Activated CD4-positive, alpha-beta memory T cell treated with anti-CD3 and anti-CD28 coated beads for 36 hours (primary cell): Measurements from ENCODE around the gene CLN3. TPM values are rescaled to one million over a fixed set of nuclear protein-coding genes. Genes with fewer than 3 reads are reported as not detected.
"Not testable (repeated sequence)": the region's sequence is repeated elsewhere in the genome, so short reads cannot be mapped to it uniquely, and the experiment has no call there.

Source experiments
- CTCF ChIA-PET: fragments of 350-600 bp; sonication (Branson Sonifier 250); formaldehyde crosslinking; loops from one replicate; lab custom pipeline; 2021; ENCODE audit warnings: antibody characterized with exemption, inconsistent platforms; lab: Charles Lee
- POLR2A ChIA-PET: fragments of 350-600 bp; sonication (Branson Sonifier 250); formaldehyde crosslinking; loops from one replicate; lab custom pipeline; 2021; ENCODE audit warnings: antibody characterized with exemption; lab: Charles Lee
- DNase-seq: peaks from one replicate; pipeline ENCODE4 v3.0.0-alpha.2; 2020
- H3K27ac Mint-ChIP-seq: one replicate; pipeline ENCODE4 v1.8.0; 2021; ENCODE audit warnings: mixed read lengths
- H3K27me3 Mint-ChIP-seq: one replicate; pipeline ENCODE4 v1.8.0; 2021; ENCODE audit warnings: mixed read lengths
- H3K36me3 Mint-ChIP-seq: one replicate; pipeline ENCODE4 v1.8.0; 2021; ENCODE audit warnings: mixed read lengths
- H3K4me1 Mint-ChIP-seq: one replicate; pipeline ENCODE4 v1.8.0; 2021; ENCODE audit warnings: low read depth, mixed read lengths
- H3K4me3 Mint-ChIP-seq: one replicate; pipeline ENCODE4 v1.8.0; 2021; ENCODE audit warnings: mild to moderate bottlenecking, mixed read lengths
- H3K9me3 Mint-ChIP-seq: one replicate; pipeline ENCODE4 v1.8.0; 2021; ENCODE audit warnings: mixed read lengths
- intact Hi-C: fragments of 100-400 bp; cut with micrococcal nuclease; formaldehyde crosslinking; loops from one replicate; pipeline ENCODE4 v1.15.1; 2023
- total RNA-seq, 2 experiments: library from RNA; stranded (reverse); gene quantifications; one replicate each; pipeline ENCODE4 v1.2.3, GENCODE V29; 2021

The CLN3 gene
- total RNA-seq, 2 experiments from 2014 or later: 17.0 to 17.4 TPM

DNA sequence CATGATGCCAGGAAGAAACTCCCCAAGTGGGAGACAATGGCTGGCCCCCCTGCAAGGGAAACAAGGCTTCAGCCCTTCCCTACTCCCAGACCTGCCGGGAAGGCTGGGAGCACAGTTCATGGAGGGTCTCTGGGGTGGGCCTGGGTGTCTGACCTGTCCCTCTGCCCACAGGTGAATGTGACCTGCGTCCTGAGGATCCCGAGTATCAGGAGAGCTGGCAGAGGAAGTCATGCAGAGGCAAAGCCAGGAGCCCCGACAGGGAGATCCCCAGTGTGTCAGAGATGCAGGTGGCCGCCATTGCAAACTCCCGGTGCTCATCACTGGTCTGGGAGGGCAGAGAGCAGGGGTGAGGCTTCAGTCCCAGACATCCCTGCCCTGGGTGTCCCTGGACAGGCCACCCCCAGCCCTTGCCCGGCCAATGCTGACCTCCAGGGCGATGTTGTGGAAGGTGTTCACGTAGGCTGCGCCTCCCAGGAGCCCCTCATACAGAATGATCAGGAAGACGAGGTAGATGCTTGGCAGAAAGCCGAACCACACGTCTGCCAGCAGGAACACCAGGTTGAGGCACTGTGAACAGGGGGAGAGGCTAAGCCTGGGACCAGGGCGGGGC is 14.5 kb downstream of the CLN3 start:
- H3K4me3 Mint-ChIP-seq: no peak overlapping the region
- H3K4me1 Mint-ChIP-seq: peaks cover 7% of the 10 kb centered on the region
- peaks cover 22% of the 10 kb centered on the region for H3K36me3 Mint-ChIP-seq
- intact Hi-C loops: no loop called here
- ChIA-PET POLR2A (no interaction called here), CTCF (no interaction called here)
- DNase-seq: no peak
- H3K27me3 Mint-ChIP-seq: no peaks in the 10 kb centered on the region
- H3K27ac Mint-ChIP-seq: no peak overlapping the region
- no peaks in the 10 kb centered on the region for H3K9me3 Mint-ChIP-seq

DNA sequence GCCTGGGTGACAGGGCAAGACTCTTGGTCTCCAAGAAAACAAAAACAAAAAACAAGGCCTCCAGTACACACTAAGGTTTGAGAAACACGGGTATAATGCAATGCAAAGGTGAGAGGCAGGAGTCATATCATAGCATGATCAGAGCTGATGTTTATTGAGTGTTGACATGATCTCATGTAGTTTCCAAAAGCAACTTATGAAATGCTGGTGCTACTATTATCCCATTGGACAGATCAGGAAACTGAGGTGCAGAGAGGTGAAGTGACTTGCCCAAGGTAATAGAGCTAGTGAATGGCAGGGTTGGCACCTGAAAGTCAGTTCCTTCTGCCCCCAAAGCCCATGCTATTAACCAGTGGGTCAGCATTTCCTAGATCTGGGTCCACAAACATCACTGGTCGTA is 16.7 kb downstream of the CLN3 start:
- H3K36me3 Mint-ChIP-seq: peaks cover 24% of the 10 kb centered on the region
- intact Hi-C loops: no loop called here
- CTCF ChIA-PET: no interaction called here

DNA sequence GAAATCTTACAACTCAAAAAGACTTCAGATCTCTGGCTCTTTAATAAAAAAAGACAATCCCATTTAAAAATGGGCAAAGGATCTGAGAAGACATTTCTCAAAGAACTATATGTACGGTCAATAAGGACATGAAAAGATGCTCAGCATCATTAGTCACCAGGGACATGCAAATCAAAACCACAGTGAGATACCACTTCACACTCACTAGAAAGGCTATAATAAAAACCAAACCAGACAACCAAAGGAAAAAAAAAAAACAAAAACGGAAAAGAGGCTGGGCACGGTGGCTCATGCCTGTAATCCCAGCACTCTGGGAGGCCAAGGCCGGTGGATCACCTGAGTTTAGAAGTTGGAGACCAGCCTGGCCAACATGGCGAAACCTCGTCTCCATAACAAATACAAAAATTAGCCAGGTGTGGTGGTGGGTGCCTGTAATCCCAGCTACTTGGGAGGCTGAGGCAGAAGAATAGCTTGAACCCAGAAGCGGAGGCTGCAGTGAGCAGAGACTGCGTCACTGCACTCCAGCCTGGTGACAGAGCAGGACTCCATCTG is 18.1 kb downstream of the CLN3 start:
- no peaks in the 10 kb centered on the region for H3K9me3 Mint-ChIP-seq
- H3K4me1 Mint-ChIP-seq: peaks cover 7% of the 10 kb centered on the region
- no peaks in the 10 kb centered on the region for H3K27me3 Mint-ChIP-seq
- peak; percentile 16 for DNase-seq
- H3K4me3 Mint-ChIP-seq: no peak overlapping the region
- POLR2A ChIA-PET: no interaction called here
- peak overlapping the region; percentile 61 for H3K27ac Mint-ChIP-seq
- intact Hi-C loops: no loop called here
- peaks cover 22% of the 10 kb centered on the region for H3K36me3 Mint-ChIP-seq
- CTCF ChIA-PET: no interaction called here

More for the DNA sequence above, 16.7 kb downstream of the CLN3 start:
- DNase-seq: no peak
- no peak overlapping the region for H3K4me3 Mint-ChIP-seq
- peaks cover 7% of the 10 kb centered on the region for H3K4me1 Mint-ChIP-seq
- no peaks in the 10 kb centered on the region for H3K9me3 Mint-ChIP-seq
- H3K27ac Mint-ChIP-seq: no peak overlapping the region
- POLR2A ChIA-PET: no interaction called here
- no peaks in the 10 kb centered on the region for H3K27me3 Mint-ChIP-seq

DNA sequence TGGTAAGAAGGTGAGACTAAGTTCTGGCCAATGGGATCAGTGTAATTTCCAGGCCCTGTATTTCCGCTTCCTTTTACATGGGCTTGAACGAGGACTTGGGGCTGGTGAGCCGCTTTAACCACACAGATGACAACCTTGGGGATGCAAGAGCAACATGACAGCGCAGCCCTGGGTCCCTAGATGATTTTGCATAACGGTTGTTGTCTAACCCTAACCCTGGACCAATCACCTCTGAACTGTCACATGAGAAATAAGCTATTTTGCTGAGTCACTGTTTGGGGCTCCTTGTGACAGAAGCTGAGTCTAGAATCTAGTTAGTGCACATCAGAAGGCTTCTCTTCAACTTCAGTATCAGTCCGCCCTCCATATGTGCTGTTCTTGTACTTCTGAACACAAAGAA is 44.8 kb downstream of the CLN3 start:
- H3K4me3 Mint-ChIP-seq, H3K27me3 Mint-ChIP-seq, CTCF ChIA-PET, DNase-seq, POLR2A ChIA-PET, H3K27ac Mint-ChIP-seq, intact Hi-C loops, H3K36me3 Mint-ChIP-seq, H3K9me3 Mint-ChIP-seq, H3K4me1 Mint-ChIP-seq: not testable (repeated sequence)

DNA sequence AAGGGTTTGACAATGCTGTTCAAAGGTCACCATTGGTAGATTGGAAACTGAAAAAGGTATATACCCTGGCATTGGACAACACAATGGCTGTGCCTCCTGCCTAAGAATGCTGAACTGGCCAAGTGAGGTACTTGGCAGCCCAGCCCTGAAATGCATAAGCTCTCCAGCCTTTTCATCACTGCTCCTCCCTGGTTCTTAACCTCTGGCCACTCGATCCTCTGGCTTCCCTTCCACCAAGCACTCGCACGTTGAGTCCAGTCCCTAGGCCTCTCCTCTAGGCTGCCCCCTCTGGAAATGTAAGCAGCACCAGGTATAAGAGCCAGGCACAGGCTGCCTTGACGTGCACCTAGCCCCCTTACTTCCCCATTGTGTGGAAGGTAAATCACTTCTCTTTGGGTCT is 45.5 kb downstream of the CLN3 start:
- H3K4me1 Mint-ChIP-seq, DNase-seq, intact Hi-C loops, H3K36me3 Mint-ChIP-seq, H3K4me3 Mint-ChIP-seq, H3K27me3 Mint-ChIP-seq, H3K27ac Mint-ChIP-seq, CTCF ChIA-PET, H3K9me3 Mint-ChIP-seq, POLR2A ChIA-PET: not testable (repeated sequence)

DNA sequence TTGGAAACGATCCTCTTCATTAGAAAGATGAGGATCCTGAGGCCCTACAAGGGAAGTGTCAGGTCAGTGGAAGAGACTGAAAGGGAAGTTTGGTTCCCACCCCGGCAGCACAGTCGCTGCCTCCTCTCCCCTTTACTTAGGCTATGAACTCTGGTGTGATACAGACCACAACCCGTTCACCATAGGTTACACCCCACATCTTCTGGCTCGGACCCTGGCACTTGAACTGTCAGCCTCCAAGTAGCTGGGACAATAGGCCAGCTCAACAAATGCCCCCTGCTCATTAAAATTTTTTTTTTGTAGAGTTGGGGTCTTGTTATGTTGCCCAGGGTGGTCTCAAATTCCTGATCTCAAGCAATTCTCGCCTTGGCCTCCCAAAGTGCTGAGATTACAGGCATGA is 47.9 kb downstream of the CLN3 start:
- H3K4me1 Mint-ChIP-seq, H3K27me3 Mint-ChIP-seq, H3K9me3 Mint-ChIP-seq, H3K27ac Mint-ChIP-seq, DNase-seq, intact Hi-C loops, CTCF ChIA-PET, H3K4me3 Mint-ChIP-seq, POLR2A ChIA-PET, H3K36me3 Mint-ChIP-seq: not testable (repeated sequence)

DNA sequence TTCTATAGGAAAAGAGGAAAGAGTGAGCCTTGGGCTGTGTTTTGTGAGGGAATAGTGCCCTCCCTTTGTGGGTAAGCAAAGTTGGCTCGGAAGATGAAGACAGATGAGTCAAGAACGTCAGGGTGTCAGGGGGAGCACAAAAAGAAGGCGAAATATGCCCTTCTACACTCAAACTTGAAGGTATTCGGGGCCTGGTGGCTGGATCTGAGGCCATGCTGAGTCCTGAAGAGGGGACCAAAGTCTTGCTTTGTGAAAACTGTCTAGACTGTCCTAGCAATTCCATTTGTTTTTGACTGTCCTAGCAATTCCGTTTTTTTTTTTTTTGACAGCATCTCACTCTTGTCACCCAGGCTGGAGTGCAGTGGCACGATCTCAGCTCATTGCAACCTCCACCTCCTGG is 53.0 kb downstream of the CLN3 start:
- H3K4me3 Mint-ChIP-seq, POLR2A ChIA-PET, intact Hi-C loops: not testable (repeated sequence)

DNA sequence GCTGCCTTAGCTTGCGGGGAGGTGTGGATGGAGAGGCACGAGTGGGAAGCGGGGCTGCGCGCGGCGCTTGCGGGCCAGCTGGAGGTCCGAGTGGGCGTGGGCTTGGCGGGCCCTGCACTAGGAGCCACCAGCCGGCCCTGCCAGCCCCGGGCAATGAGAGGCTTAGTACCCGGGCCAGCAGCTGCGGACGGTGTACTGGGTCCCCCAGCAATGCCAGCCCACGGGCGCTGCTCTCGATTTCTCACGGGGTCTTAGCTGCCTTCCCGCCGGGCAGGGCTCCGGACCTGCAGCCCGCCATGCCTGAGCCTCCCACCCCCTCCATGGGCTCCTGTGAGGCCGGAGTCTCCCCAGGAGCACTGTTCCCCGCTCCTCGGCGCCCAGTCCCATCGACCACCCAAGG is 56.5 kb downstream of the CLN3 start:
- CTCF ChIA-PET, H3K4me1 Mint-ChIP-seq, POLR2A ChIA-PET, intact Hi-C loops, H3K36me3 Mint-ChIP-seq, H3K9me3 Mint-ChIP-seq, H3K4me3 Mint-ChIP-seq, DNase-seq, H3K27ac Mint-ChIP-seq, H3K27me3 Mint-ChIP-seq: not testable (repeated sequence)

More for the DNA sequence above, 53.0 kb downstream of the CLN3 start:
- H3K27ac Mint-ChIP-seq, H3K36me3 Mint-ChIP-seq, H3K9me3 Mint-ChIP-seq, H3K27me3 Mint-ChIP-seq, CTCF ChIA-PET, H3K4me1 Mint-ChIP-seq, DNase-seq: not testable (repeated sequence)

Other genes with a start within 250 kb of the CLN3 start
- 1 to 10 TPM; 2.9 to 3.8 TPM for gene SBK1, start 199.5 kb downstream of the CLN3 start, total RNA-seq
- 1 to 10 TPM; 1.8 to 2.5 TPM for gene NPIPB6, start 128.6 kb downstream of the CLN3 start, total RNA-seq
- gene EIF3CL, start 88.2 kb downstream of the CLN3 start, total RNA-seq: 10 to 100 TPM; 50.9 to 53.2 TPM
- not detected for gene NPIPB7, start 19.7 kb downstream of the CLN3 start, total RNA-seq
- gene APOBR, start 2.6 kb upstream of the CLN3 start, total RNA-seq: 1 to 10 TPM; 2.9 to 3.1 TPM
- not detected for gene IL27, start 14.8 kb upstream of the CLN3 start, total RNA-seq
- not detected for gene NUPR1, start 46.9 kb upstream of the CLN3 start, total RNA-seq
- gene SGF29, start 61.8 kb upstream of the CLN3 start, total RNA-seq: 10 to 100 TPM; 17.8 to 18.5 TPM
- gene SULT1A2, start 105.0 kb upstream of the CLN3 start, total RNA-seq: under 1 TPM in 1 of 2 experiments, not detected in 1; 0.24 TPM
- gene SULT1A1, start 118.0 kb upstream of the CLN3 start, total RNA-seq: 1 to 10 TPM; 8.7 to 9.0 TPM
- gene NPIPB8, start 146.0 kb upstream of the CLN3 start, total RNA-seq: under 1 TPM in 1 of 2 experiments, not detected in 1; 0.27 TPM
- 100 to 1,000 TPM; 795 to 817 TPM for gene EIF3C, start 219.4 kb upstream of the CLN3 start, total RNA-seq